ENCODE results near the gene MPL. TPM values are rescaled to one million over a fixed set of nuclear protein-coding genes. Genes with fewer than 3 reads are reported as not detected.
A peak's percentile ranks its signal among the peaks of the same experiment; 100 is the strongest.

Gene MPL
- total RNA-seq, result not detected

DNA sequence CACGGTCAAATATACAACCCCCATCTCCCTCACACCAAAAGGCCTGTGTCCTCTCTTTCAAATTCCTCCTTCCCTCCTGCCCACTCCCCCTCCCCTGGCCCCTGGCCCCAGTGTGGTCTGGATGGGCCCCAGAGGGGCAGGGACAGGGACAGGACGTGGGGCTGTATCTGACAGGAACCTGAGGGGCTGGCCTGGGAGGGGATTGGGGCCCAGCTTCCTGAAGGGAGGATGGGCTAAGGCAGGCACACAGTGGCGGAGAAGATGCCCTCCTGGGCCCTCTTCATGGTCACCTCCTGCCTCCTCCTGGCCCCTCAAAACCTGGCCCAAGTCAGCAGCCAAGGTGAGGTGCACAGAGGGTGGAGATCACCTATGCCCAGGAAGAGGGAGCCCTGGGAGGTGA is at the start of gene MPL:
MPL (plus strand) TSS at position 231 of the 400 bp plus-strand sequence; CDS start at position 262, 31 bp downstream.
- no peak within 1 kb of the TSS for H3K4me3 Mint-ChIP-seq
- ATAC-seq (replicated peaks in 1 of 2), result no peak
- no peaks in the 10 kb centered on the region for H3K4me1 Mint-ChIP-seq (ENCODE audit: low read depth)
- H3K27ac Mint-ChIP-seq, result no peak within 1 kb of the TSS
- H3K36me3 Mint-ChIP-seq (ENCODE audit: insufficient read depth in 2 of 2), result no peaks in the 10 kb centered on the region
- H3K9me3 Mint-ChIP-seq, result no peaks in the 10 kb centered on the region
- no peak for DNase-seq
- H3K27me3 Mint-ChIP-seq (ENCODE audit: low read depth), result no peaks in the 10 kb centered on the region

DNA sequence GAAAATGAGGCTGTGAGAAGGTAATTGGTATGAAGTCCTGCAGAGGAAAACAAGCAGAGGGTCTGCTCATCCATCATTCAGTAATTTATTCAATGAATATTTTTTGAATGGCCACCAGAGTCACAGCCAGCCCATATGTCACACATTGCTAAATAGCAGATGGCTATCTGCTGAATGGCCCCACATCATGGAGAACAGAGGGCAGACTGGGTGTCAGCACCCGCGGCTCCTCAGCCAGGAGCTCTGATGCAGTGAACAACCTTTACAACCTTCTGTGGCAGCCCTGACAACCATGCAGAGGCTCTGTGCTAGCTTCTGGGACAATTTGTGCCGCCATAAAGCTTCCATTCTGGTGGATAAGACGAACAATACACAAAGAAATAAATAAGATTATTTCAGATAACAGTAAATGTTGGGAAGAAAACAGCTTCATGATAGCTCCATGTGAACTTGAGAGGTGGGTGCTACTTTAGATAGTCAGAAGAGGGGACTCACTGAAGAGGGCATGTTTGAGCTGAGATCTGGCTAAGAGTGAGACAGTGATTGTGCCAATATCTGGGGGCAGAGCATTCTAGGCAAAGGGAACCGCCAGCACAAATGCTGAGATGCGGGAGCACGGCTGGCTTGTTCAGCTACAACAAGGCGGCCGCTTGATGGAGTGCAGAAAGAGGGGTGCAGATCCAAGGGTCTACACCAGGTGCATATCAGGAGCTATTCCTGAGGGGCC is 49.4 kb upstream of the MPL start:
- no peaks in the 10 kb centered on the region for H3K36me3 Mint-ChIP-seq (ENCODE audit: insufficient read depth in 2 of 2)
- H3K9me3 Mint-ChIP-seq, result no peaks in the 10 kb centered on the region
- ATAC-seq (replicated peaks in 1 of 2) (no peak), DNase-seq (no peak)
- no peak overlapping the region for H3K27ac Mint-ChIP-seq
- H3K4me1 Mint-ChIP-seq (ENCODE audit: low read depth), result no peaks in the 10 kb centered on the region
- no peak overlapping the region for H3K4me3 Mint-ChIP-seq
- H3K27me3 Mint-ChIP-seq (ENCODE audit: low read depth), result no peaks in the 10 kb centered on the region

DNA sequence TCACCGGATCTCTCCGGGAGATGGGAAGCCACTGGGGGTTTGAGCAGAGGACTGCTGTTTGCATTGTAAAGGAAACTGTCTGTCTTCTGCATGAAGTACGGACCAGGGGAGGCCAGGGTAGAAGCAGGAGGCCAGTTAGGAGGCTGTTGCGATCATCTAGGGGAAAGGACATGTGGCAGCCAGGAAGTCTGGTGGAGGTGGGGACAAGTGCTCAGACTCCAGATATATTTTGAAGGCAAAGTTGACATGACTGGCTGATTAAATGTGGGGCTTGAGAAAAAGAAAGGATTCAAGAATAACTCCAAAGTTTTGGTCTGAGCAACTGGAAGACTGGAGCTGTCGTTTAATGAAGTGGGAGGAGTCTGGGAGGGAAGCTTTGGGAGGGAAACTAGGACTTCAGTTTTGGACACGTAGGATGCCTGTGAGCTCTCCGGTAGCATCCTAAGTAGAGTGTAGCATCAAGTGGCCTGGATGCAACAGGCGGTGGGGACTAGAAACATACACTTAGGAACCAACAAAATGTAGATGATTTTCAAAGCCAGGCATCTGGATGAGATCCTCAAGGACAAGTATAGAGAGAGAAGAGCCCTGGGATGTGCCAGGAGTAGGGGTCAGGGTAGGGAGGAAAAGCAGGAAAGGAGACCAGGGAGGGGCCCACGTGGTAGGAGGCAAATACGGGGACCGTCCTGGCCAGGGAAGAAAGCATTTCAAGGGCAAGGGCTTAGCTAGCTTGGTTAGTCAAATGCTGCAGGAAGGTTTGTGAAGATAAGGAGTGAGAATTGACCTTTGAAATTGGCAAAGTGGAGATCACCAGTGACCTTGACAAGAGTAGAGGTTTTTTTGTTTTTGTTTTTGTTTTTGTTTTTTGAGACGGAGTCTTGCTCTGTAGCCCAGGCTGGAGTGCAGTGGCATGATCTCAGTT is 48.6 kb upstream of the MPL start:
- no peaks in the 10 kb centered on the region for H3K27me3 Mint-ChIP-seq (ENCODE audit: low read depth)
- DNase-seq (no peak), ATAC-seq (replicated peaks in 1 of 2) (no peak)
- H3K4me1 Mint-ChIP-seq (ENCODE audit: low read depth), result no peaks in the 10 kb centered on the region
- no peaks in the 10 kb centered on the region for H3K36me3 Mint-ChIP-seq (ENCODE audit: insufficient read depth in 2 of 2)
- H3K27ac Mint-ChIP-seq, result no peak overlapping the region
- no peak overlapping the region for H3K4me3 Mint-ChIP-seq
- H3K9me3 Mint-ChIP-seq, result no peaks in the 10 kb centered on the region

DNA sequence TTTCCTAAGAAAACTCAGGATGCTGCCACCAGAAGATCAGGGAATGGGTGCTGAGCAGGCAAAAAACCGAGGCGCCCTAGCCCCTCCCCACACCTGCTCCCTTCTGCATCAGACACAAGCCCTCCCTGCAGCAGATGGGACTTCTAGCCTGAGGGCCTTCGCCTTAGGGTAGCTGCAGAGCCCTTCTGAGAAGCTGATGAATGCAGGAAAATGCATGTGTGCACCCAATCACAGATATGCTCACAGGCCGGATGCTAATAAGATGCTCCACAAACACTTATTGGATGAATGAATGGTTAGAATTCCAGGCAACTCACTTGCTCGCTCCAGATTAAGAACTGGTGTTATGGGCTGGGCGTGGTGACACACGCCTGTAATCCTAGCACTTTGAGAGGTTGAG is 45.4 kb upstream of the MPL start:
- no peak overlapping the region for H3K27ac Mint-ChIP-seq
- H3K27me3 Mint-ChIP-seq (ENCODE audit: low read depth), result no peaks in the 10 kb centered on the region
- H3K4me1 Mint-ChIP-seq (ENCODE audit: low read depth), result peaks cover 18% of the 10 kb centered on the region
- no peak for ATAC-seq (replicated peaks in 1 of 2)
- no peaks in the 10 kb centered on the region for H3K36me3 Mint-ChIP-seq (ENCODE audit: insufficient read depth in 2 of 2)
- H3K4me3 Mint-ChIP-seq, result no peak overlapping the region
- DNase-seq, result no peak
- no peaks in the 10 kb centered on the region for H3K9me3 Mint-ChIP-seq

DNA sequence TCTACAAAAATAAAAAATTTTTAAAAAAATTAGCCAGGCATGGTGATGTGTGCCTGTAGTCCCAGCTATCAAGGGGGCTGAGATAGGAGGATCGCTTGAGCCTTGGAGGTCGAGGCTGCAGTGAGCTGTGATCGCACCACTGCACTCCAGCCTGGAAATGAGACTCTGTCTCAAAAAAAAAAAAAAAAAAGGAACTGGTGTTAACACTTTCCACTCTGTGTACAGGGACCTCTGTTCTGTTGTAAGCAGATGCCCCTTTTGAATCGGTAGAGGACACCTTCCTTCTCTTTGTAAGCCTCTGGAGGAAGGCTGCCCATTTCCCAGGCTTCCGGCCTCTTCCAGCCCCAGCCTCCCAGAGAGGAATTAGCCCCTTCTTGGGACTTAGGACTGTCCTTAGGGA is 44.9 kb upstream of the MPL start:
- no peak for DNase-seq
- H3K27me3 Mint-ChIP-seq (ENCODE audit: low read depth), result no peaks in the 10 kb centered on the region
- no peak overlapping the region for H3K27ac Mint-ChIP-seq
- no peak for ATAC-seq (replicated peaks in 1 of 2)
- no peaks in the 10 kb centered on the region for H3K9me3 Mint-ChIP-seq
- no peaks in the 10 kb centered on the region for H3K36me3 Mint-ChIP-seq (ENCODE audit: insufficient read depth in 2 of 2)
- H3K4me1 Mint-ChIP-seq (ENCODE audit: low read depth), result peaks cover 18% of the 10 kb centered on the region
- no peak overlapping the region for H3K4me3 Mint-ChIP-seq

DNA sequence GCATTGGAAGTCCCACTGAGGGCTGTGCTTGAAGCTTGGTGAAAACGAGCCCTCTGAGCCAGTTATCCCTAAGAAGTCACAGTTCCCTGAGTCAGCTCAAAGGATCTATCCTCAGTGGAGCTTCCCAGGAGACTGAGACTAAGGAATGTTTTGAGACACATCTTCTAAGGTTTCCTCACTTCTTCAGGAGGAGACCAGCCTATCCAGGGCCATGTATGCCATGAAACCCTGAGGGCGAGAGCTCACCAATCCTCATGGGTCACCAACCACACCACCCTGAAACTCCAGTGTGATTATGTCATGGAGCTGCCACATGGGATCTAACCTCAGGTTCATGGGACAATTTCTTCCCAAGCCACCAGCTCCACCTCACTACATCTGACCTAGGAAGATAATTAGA is 44.4 kb upstream of the MPL start:
- H3K4me1 Mint-ChIP-seq (ENCODE audit: low read depth), result peaks cover 18% of the 10 kb centered on the region
- H3K27ac Mint-ChIP-seq, result no peak overlapping the region
- no peak for DNase-seq
- no peaks in the 10 kb centered on the region for H3K36me3 Mint-ChIP-seq (ENCODE audit: insufficient read depth in 2 of 2)
- H3K27me3 Mint-ChIP-seq (ENCODE audit: low read depth), result no peaks in the 10 kb centered on the region
- ATAC-seq (replicated peaks in 1 of 2), result no peak
- no peaks in the 10 kb centered on the region for H3K9me3 Mint-ChIP-seq
- H3K4me3 Mint-ChIP-seq, result no peak overlapping the region

DNA sequence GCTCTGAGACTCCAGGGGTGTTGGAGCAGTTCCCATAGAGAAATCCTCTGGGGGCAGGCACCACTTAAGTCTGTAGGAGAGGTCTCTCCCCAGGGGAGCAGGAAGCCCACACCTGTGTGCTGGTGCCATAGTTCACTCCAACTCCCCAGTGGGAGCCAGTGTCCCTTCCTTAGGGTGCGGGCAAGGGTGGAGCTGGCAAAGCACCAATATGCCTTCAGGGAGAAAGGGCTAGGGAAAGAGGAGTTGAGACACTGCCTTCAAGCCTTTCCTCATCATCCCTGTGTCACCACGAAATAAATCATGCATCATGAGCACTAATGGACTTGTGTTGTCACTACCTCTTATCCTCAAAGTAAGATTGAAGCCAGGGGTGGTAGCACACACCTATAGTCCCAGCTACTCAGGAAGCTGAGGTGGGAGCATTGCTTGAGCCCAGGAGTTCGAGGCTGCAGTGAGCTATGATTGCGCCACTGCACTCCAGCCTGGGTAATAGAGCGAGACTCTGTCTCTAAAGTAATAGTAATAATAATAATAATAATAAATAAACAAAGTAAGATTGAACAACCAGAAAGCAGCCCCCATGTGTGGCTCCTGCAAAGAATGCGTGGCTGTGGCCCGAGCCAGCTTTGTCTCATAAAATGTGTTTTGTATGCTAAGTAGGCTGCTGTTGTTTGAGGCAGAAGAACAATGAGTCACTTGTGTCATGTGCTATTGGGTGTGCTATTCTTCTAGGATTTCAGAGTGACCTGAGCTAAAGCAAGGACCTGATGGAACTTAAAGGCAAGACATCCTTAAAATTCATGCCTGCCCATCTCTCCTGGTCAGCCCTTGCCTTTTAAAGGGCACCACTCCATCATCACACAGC is 43.5 kb upstream of the MPL start:
- Mint-ChIP-seq H3K27me3 (ENCODE audit: low read depth) (no peaks in the 10 kb centered on the region), H3K36me3 (ENCODE audit: insufficient read depth in 2 of 2) (no peaks in the 10 kb centered on the region), H3K4me1 (ENCODE audit: low read depth) (peaks cover 18% of the 10 kb centered on the region), H3K27ac (no peak overlapping the region), H3K9me3 (no peaks in the 10 kb centered on the region), H3K4me3 (no peak overlapping the region)
- DNase-seq (no peak), ATAC-seq (replicated peaks in 1 of 2) (no peak)

DNA sequence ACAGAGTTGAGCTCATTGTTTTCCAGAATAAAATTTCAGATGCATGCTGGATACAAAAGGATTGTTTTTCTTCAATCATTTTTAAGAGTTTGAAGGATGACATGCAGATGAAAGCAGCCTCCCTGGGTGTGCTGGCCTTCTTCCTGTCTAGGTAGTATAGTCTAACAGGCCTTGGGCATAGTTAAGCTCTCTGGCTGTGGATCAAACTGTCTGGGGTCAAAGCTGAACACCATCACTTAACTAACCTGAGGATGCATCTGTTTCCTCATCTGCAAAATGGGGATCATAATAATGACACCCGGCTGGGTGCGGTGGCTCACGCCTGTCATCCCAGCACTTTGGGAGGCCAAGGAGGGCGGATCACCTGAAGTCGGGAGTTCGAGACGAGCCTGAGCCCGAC is 42.9 kb upstream of the MPL start:
- H3K27ac Mint-ChIP-seq, result peak overlapping the region; percentile 40

DNA sequence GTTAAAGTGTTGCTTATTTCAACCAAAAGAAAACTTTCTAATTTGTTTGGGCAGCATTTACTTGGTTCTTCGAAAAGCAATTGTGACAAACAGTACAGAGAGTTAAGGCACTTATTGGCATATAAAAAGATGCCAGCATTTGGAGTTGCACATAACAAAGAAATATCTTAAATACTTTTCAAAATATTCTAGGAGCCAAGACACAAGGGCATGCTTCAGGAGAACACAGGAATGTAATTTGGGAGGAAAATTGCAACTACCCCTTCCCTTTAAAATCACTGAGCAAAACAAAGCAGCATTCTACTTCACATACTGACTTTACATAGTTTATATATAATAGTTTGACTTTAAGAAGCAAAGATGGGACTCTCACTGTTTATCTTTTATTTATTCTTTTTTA is 41.4 kb upstream of the MPL start:
- Mint-ChIP-seq H3K4me3 (no peak overlapping the region), H3K9me3 (no peaks in the 10 kb centered on the region), H3K27me3 (ENCODE audit: low read depth) (no peaks in the 10 kb centered on the region), H3K4me1 (ENCODE audit: low read depth) (peaks cover 18% of the 10 kb centered on the region), H3K27ac (peak overlapping the region; percentile 55), H3K36me3 (ENCODE audit: insufficient read depth in 2 of 2) (no peaks in the 10 kb centered on the region)
- ATAC-seq (replicated peaks in 1 of 2) (no peak), DNase-seq (no peak)

More for the DNA sequence above, 42.9 kb upstream of the MPL start:
- H3K9me3 Mint-ChIP-seq, result no peaks in the 10 kb centered on the region
- peaks cover 18% of the 10 kb centered on the region for H3K4me1 Mint-ChIP-seq (ENCODE audit: low read depth)
- DNase-seq (no peak), ATAC-seq (replicated peaks in 1 of 2) (no peak)
- no peaks in the 10 kb centered on the region for H3K36me3 Mint-ChIP-seq (ENCODE audit: insufficient read depth in 2 of 2)
- H3K27me3 Mint-ChIP-seq (ENCODE audit: low read depth), result no peaks in the 10 kb centered on the region
- no peak overlapping the region for H3K4me3 Mint-ChIP-seq

DNA sequence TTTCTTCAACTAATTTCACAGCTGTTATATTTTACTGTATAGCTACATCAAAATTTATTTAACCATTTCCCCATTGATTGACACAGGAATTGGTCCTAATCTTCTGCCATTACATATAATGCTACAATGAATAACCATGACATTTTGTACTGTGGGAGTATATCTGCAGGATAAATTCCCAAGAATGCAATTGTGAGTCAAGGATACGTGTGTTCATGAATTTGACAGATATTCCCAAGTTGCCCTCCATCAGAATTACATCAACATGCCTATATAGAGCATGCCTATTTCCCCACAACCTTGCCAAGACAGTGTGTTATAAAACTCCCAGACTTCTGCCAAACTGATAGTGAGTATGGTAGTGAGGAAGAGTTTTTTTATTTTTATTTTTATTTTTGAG is 39.6 kb upstream of the MPL start:
- no peak overlapping the region for H3K27ac Mint-ChIP-seq
- ATAC-seq (replicated peaks in 1 of 2) (no peak), DNase-seq (no peak)
- no peaks in the 10 kb centered on the region for H3K9me3 Mint-ChIP-seq
- no peaks in the 10 kb centered on the region for H3K27me3 Mint-ChIP-seq (ENCODE audit: low read depth)
- no peaks in the 10 kb centered on the region for H3K36me3 Mint-ChIP-seq (ENCODE audit: insufficient read depth in 2 of 2)
- H3K4me3 Mint-ChIP-seq, result no peak overlapping the region
- peaks cover 18% of the 10 kb centered on the region for H3K4me1 Mint-ChIP-seq (ENCODE audit: low read depth)

DNA sequence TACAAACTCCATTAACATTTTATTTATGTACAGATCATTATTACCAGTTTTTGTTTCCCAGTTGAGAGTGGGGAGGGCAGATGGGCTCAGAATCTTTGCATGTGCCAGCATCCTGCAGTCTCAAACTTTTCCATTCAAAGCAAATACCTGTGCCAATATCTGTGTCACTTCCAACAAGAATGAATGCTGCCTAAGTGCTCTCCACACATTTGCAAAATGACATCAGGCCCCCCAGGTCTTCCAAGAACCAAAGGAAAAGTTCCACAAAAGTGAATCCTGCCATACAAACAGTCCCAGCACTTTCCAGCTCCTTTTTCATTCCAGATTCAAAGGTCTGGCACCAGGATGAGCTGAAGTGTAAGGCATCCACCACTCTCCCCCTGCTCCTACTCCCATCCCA is 38.5 kb upstream of the MPL start:
- DNase-seq (no peak), ATAC-seq (replicated peaks in 1 of 2) (no peak)
- Mint-ChIP-seq H3K4me1 (ENCODE audit: low read depth) (peaks cover 18% of the 10 kb centered on the region), H3K9me3 (no peaks in the 10 kb centered on the region), H3K27me3 (ENCODE audit: low read depth) (no peaks in the 10 kb centered on the region), H3K36me3 (ENCODE audit: insufficient read depth in 2 of 2) (no peaks in the 10 kb centered on the region), H3K27ac (no peak overlapping the region), H3K4me3 (no peak overlapping the region)

DNA sequence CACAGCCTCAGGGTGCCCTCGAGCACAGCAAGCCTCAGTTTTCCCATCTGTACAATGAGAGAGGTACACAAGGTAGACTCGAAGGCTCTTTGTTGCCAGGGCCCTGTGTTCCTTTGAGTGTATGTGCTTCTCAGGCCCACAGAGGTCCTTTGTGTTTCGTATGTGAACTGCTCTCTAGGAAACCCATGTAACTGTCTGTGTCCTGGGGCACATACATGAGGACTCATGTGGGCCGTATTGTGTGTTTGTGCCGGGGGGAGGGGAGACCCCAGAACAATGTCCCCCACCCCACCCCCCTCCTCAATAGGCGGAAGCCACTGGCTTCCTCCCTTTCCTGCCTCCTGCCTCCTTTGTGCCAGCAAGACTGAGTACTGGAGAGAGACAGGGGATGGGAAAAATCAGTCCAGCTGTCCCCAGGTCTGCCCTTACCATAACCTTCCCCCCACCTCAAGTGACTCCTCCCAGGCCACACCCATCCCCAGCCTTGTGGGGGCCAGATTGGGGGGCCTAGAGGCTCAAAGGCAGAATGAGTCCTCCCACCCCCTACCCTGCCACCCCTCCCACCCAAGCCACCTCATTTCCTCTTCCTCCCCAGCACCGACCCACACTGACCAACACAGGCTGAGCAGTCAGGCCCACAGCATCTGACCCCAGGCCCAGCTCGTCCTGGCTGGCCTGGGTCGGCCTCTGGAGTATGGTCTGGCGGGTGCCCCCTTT is 37.1 kb upstream of the MPL start, which contains the start of gene TIE1:
TIE1 (plus strand) TSS at position 605 of the 717 bp plus-strand sequence; CDS start at position 695, 90 bp downstream.
- peaks cover 8% of the 10 kb centered on the region for H3K4me1 Mint-ChIP-seq (ENCODE audit: low read depth)
- DNase-seq (no peak), ATAC-seq (replicated peaks in 1 of 2) (no peak)
- no peak within 1 kb of the TSS for H3K27ac Mint-ChIP-seq
- no peak within 1 kb of the TSS for H3K4me3 Mint-ChIP-seq
- H3K27me3 Mint-ChIP-seq (ENCODE audit: low read depth), result no peaks in the 10 kb centered on the region
- H3K9me3 Mint-ChIP-seq, result no peaks in the 10 kb centered on the region
- H3K36me3 Mint-ChIP-seq (ENCODE audit: insufficient read depth in 2 of 2), result no peaks in the 10 kb centered on the region
